Stimulated activated effector memory CD8-positive, alpha-beta T cell treated with anti-CD3 and anti-CD28 coated beads, Interleukin-12 subunit alpha, Interleukin-12 subunit beta, amount 100 ng/mL, for 72 hours (primary cell): ENCODE results near the gene NAIP.
"Not testable (repeated sequence)": the region's sequence is repeated elsewhere in the genome, so short reads cannot be mapped to it uniquely, and the experiment has no call there.

Experiments used
- ATAC-seq: fragments of 150-1000 bp; cut with Tn5 transposase; 2 replicates; pipeline ENCODE4 v1.10.0; 2021
- DNase-seq, 2 donors: peaks; one replicate each; pipeline ENCODE4 v3.0.0; 2021 to 2022; ENCODE audit warnings: low spot score in 2 of 2
- H3K27ac Mint-ChIP-seq: one replicate; pipeline ENCODE4 v1.8.0; 2022; ENCODE audit warnings: mild to moderate bottlenecking, mixed read lengths
- H3K36me3 Mint-ChIP-seq: one replicate; pipeline ENCODE4 v1.8.0; 2022; ENCODE audit warnings: mild to moderate bottlenecking, mixed read lengths
- H3K4me1 Mint-ChIP-seq: one replicate; pipeline ENCODE4 v1.8.0; 2022; ENCODE audit warnings: mixed read lengths
- H3K4me3 Mint-ChIP-seq: one replicate; pipeline ENCODE4 v1.8.0; 2022; ENCODE audit warnings: mild to moderate bottlenecking, mixed read lengths
- H3K9me3 Mint-ChIP-seq: one replicate; pipeline ENCODE4 v1.8.0; 2022; ENCODE audit warnings: mixed read lengths

NAIP gene

DNA sequence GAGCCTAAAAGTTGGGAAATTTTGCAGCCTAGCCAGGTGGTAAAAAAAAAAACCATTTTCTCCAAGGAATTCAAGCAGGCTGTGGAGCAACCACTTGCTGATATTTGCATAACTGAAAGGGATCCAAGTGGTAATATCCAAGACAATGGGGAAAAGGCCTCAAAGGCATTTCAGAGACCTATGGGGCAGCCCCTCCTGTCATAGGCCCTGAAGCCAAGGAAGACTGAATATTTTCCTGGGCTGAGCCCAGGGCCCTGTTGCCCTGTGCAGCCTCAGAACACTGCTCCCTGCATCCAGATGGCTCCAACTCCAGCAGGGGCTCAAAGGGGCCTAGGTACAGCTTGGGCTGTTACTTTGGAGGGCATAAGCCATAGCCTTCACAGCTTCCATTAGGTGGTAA, 60.6 kb downstream of the NAIP start:
- DNase-seq, H3K4me3 Mint-ChIP-seq, ATAC-seq, H3K9me3 Mint-ChIP-seq, H3K4me1 Mint-ChIP-seq, H3K36me3 Mint-ChIP-seq, H3K27ac Mint-ChIP-seq: not testable (repeated sequence)

DNA sequence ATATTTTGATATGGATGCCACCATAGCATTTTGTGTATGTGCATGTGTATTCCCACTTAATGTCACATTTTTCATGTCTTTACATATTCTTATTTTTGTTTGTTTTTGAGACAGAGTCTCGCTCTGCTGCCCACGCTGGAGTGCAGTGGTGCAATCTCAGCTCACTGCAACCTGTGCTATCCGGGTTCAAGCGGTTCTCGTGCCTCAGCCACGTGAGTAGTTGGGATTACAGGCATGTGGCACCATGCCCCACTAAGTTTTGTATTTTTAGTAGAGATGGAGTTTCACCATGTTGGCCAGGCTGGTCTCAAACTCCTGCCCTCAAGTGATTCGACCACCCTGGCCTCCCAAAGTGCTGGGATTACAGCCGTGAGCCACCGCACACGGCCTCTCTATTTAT, 72.1 kb downstream of the NAIP start:
- not testable (repeated sequence) for H3K4me1 Mint-ChIP-seq, H3K4me3 Mint-ChIP-seq, DNase-seq, H3K27ac Mint-ChIP-seq, ATAC-seq, H3K9me3 Mint-ChIP-seq
- peaks cover 10% of the 10 kb centered on the region for H3K36me3 Mint-ChIP-seq

DNA sequence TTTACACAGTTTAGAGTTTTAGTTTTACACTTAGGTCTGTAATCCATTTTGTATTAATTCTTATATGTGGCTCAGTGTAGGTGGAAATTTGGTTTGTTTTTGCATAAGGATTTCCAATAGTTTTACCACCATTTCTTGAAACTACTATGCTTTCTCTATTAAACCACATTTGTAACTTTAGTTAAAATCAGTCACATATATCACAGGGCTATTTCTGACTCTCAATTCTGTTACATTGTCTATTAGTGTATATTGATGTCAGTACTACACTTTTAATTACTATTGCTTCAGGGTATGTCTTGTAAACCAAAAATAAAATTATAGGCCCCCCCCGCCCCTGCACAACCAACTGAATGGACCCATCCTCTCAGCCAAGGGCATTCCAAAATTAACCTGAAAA, 92.6 kb downstream of the NAIP start:
- not testable (repeated sequence) for H3K9me3 Mint-ChIP-seq, H3K4me3 Mint-ChIP-seq, H3K27ac Mint-ChIP-seq, DNase-seq, H3K36me3 Mint-ChIP-seq, H3K4me1 Mint-ChIP-seq
- peak; percentile 62 for ATAC-seq

DNA sequence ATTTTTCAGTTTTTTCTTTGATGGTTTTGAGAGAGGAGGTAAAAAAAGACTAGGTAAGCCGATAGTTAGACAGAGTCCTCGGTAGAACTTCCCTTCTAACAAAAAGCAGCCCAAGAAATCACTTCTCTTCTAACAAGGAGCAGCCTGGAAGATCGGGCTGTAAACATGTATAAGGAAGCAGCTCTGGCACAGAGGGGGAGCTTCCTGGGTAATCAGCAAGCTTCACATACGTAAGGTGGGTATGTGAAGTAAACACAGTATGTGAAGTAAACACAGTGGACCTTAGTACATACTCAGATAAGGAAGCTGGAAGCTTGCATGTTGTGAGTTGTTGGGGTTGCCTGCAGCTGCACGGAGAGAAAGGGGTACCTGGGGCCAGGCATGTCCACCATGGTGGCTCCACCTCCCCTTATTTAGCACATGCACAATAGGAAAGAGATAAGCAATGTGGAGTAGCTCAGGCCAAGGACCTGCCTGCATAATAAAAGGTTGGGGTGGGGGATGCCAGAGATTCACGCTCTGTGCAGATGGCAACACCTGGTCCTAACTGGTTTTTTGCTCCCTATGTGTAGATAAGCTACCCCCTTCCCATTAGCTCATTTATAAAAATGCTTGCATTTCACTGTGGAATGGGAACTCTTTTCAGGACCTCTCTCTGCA, 93.3 kb downstream of the NAIP start:
- DNase-seq, ATAC-seq, H3K4me3 Mint-ChIP-seq, H3K36me3 Mint-ChIP-seq, H3K9me3 Mint-ChIP-seq, H3K27ac Mint-ChIP-seq, H3K4me1 Mint-ChIP-seq: not testable (repeated sequence)

DNA sequence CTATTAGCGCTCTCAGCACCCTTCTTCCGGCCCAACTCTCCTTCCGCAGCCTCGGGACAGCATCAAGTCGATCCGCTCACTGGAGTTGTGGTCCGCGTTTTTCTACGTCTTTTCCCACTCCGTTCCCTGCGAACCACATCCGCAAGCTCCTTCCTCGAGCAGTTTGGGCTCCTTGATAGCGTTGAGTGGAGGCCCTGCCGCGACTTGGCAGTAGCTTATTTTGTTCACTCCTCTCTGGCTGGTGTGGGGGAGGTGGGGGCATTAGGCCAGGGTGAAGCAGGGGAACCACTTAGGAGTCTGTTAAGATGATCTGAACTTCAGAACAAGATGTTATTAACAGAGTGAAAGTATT, 100.0 kb downstream of the NAIP start:
- H3K9me3 Mint-ChIP-seq, H3K27ac Mint-ChIP-seq, H3K36me3 Mint-ChIP-seq, H3K4me3 Mint-ChIP-seq, DNase-seq, H3K4me1 Mint-ChIP-seq: not testable (repeated sequence)
- peak; percentile 62 for ATAC-seq
